ENCODE measurements around the gene SEC24C. TPM values are rescaled to one million over a fixed set of nuclear protein-coding genes. Genes with fewer than 3 reads are reported as not detected.
A peak's percentile ranks its signal among the peaks of the same experiment; 100 is the strongest.

Gene SEC24C
- total and polyA plus RNA-seq, 2 of the 13 experiments (the other 11 are each of a cell fraction or from before 2014, with no cell fraction given): 63.1 to 66.4 TPM

DNA sequence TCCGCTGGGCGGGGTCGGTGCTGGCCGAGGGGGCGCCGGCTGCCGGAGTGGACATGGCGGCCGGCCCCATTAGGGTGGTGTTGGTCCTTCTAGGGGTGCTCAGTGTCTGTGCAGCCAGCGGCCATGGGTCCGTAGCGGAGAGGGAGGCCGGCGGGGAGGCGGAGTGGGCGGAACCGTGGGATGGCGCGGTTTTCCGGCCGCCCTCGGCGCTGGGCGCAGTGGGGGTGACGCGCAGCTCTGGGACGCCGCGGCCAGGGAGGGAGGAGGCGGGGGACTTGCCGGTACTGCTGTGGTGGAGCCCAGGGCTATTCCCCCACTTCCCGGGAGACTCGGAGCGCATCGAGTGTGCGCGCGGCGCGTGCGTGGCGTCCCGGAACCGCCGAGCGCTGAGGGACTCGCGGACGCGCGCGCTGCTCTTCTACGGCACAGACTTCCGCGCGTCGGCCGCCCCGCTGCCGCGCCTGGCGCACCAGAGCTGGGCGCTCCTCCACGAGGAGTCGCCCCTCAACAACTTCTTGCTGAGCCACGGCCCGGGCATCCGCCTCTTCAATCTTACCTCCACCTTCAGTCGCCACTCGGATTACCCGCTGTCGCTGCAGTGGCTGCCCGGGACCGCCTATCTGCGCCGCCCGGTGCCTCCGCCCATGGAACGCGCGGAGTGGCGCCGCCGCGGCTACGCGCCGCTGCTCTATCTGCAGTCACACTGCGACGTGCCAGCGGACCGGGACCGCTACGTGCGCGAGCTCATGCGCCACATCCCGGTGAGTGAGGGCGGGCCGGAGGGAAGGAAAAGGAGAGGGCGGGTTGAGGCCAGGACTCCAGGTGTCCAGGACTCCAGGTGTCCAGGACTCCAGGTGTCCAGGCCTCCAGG lies 28.3 kb downstream of the SEC24C start (continued):
- TF ChIP-seq, protein P1, sequence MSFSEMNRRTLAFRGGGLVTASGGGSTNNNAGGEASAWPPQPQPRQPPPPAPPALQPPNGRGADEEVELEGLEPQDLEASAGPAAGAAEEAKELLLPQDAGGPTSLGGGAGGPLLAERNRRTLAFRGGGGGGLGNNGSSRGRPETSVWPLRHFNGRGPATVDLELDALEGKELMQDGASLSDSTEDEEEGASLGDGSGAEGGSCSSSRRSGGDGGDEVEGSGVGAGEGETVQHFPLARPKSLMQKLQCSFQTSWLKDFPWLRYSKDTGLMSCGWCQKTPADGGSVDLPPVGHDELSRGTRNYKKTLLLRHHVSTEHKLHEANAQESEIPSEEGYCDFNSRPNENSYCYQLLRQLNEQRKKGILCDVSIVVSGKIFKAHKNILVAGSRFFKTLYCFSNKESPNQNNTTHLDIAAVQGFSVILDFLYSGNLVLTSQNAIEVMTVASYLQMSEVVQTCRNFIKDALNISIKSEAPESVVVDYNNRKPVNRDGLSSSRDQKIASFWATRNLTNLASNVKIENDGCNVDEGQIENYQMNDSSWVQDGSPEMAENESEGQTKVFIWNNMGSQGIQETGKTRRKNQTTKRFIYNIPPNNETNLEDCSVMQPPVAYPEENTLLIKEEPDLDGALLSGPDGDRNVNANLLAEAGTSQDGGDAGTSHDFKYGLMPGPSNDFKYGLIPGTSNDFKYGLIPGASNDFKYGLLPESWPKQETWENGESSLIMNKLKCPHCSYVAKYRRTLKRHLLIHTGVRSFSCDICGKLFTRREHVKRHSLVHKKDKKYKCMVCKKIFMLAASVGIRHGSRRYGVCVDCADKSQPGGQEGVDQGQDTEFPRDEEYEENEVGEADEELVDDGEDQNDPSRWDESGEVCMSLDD (CRISPR knock-in tag; IDR thresholded peaks at IDR 0.05; ENCODE audit: borderline replicate concordance): no peak
- TF ChIP-seq GABPB1 (CRISPR knock-in tag; IDR thresholded peaks at IDR 0.05) (peak; percentile 74), ZNF205 (CRISPR knock-in tag; IDR thresholded peaks at IDR 0.05) (0 out of 2 replicates have a peak, but pooled peaks have one; percentile 39), REPIN1 (CRISPR knock-in tag; IDR thresholded peaks at IDR 0.05; ENCODE audit: borderline replicate concordance, low read depth) (peak; percentile 42; the same call in 1 of the 2 replicates), SALL2 (CRISPR knock-in tag; IDR thresholded peaks at IDR 0.05) (peak; percentile 68), ZMYM4 (CRISPR knock-in tag; IDR thresholded peaks at IDR 0.05) (peak; percentile 36; the same call in 1 of the 2 replicates), ZNF629 (CRISPR knock-in tag; conservative IDR thresholded peaks at IDR 0.05) (0 out of 2 replicates have a peak, but pooled peaks have one; percentile 5), ZNF709 (CRISPR knock-in tag; IDR thresholded peaks at IDR 0.05) (0 out of 2 replicates have a peak, but pooled peaks have one; percentile 60), TBX2 (CRISPR knock-in tag; IDR thresholded peaks at IDR 0.05; ENCODE audit: borderline replicate concordance) (peak; percentile 14; the same call in 1 of the 2 replicates), ETV5 (CRISPR knock-in tag; IDR thresholded peaks at IDR 0.05; ENCODE audit: borderline replicate concordance) (peak; percentile 46; the same call in 1 of the 2 replicates), ZFY (CRISPR knock-in tag; IDR thresholded peaks at IDR 0.05) (peak; percentile 60), RBFOX2 (IDR thresholded peaks at IDR 0.05; ENCODE audit: low read depth, low read length) (peak; percentile 87), ZBTB21 (CRISPR knock-in tag; IDR thresholded peaks at IDR 0.05) (no peak), GABPA (IDR thresholded peaks at IDR 0.05; ENCODE audit: low read depth, low read length) (no peak), GABPA (CRISPR knock-in tag; IDR thresholded peaks at IDR 0.05; ENCODE audit: low read depth) (peak; percentile 46; the same call in 1 of the 2 replicates), ZNF543 (CRISPR knock-in tag; IDR thresholded peaks at IDR 0.05) (peak; percentile 55; the same call in 1 of the 2 replicates), ZSCAN25 (CRISPR knock-in tag; IDR thresholded peaks at IDR 0.05) (0 out of 2 replicates have a peak, but pooled peaks have one; percentile 25), JUNB (CRISPR knock-in tag; IDR thresholded peaks at IDR 0.05; ENCODE audit: borderline replicate concordance) (no peak), SPEN (CRISPR knock-in tag; IDR thresholded peaks at IDR 0.05; ENCODE audit: low read depth) (peak; percentile 57; the same call in 1 of the 2 replicates), ZNF234 (CRISPR knock-in tag; conservative IDR thresholded peaks at IDR 0.05) (0 out of 2 replicates have a peak, but pooled peaks have one; percentile 32), ZEB1 (IDR thresholded peaks at IDR 0.05; ENCODE audit: insufficient replicate concordance, low read depth) (peak; percentile 66), TOE1 (CRISPR knock-in tag; IDR thresholded peaks at IDR 0.05) (0 out of 2 replicates have a peak, but pooled peaks have one; percentile 22), ZNF329 (CRISPR knock-in tag; IDR thresholded peaks at IDR 0.05; ENCODE audit: low read depth) (peak; percentile 73), NCOA2 (CRISPR knock-in tag; IDR thresholded peaks at IDR 0.05) (0 out of 2 replicates have a peak, but pooled peaks have one; percentile 9)
- TF ChIP-seq, protein P2, sequence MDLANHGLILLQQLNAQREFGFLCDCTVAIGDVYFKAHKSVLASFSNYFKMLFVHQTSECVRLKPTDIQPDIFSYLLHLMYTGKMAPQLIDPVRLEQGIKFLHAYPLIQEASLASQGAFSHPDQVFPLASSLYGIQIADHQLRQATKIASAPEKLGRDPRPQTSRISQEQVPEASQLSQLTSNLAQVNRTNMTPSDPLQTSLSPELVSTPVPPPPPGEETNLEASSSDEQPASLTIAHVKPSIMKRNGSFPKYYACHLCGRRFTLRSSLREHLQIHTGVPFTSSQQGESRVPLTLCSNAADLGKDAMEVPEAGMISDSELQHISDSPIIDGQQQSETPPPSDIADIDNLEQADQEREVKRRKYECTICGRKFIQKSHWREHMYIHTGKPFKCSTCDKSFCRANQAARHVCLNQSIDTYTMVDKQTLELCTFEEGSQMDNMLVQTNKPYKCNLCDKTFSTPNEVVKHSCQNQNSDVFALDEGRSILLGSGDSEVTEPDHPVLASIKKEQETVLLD (CRISPR knock-in tag; IDR thresholded peaks at IDR 0.05; ENCODE audit: low read depth): peak; percentile 72
- TF ChIP-seq, protein P3, sequence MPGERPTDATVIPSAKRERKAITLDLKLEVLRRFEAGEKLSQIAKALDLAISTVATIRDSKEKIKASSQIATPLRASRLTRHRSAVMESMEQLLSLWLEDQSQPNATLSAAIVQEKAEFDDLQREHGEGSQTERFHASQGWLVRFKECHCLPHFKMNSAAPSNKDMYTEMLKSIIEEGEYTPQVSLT (CRISPR knock-in tag; IDR thresholded peaks at IDR 0.05; ENCODE audit: borderline replicate concordance, low read depth): peak; percentile 71; the same call in 1 of the 2 replicates

Measured in HepG2 (cell line).